NCI-H1092 (cell line): Measurements from ENCODE around the gene FAM162A.
"Not testable (repeated sequence)": the region's sequence is repeated elsewhere in the genome, so short reads cannot be mapped to it uniquely, and the experiment has no call there.

Experiments
- DNase-seq: peaks from one replicate; lab custom pipeline; 2025; lab: John Stamatoyannopoulos, UW

The FAM162A gene, protein sequence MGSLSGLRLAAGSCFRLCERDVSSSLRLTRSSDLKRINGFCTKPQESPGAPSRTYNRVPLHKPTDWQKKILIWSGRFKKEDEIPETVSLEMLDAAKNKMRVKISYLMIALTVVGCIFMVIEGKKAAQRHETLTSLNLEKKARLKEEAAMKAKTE

DNA sequence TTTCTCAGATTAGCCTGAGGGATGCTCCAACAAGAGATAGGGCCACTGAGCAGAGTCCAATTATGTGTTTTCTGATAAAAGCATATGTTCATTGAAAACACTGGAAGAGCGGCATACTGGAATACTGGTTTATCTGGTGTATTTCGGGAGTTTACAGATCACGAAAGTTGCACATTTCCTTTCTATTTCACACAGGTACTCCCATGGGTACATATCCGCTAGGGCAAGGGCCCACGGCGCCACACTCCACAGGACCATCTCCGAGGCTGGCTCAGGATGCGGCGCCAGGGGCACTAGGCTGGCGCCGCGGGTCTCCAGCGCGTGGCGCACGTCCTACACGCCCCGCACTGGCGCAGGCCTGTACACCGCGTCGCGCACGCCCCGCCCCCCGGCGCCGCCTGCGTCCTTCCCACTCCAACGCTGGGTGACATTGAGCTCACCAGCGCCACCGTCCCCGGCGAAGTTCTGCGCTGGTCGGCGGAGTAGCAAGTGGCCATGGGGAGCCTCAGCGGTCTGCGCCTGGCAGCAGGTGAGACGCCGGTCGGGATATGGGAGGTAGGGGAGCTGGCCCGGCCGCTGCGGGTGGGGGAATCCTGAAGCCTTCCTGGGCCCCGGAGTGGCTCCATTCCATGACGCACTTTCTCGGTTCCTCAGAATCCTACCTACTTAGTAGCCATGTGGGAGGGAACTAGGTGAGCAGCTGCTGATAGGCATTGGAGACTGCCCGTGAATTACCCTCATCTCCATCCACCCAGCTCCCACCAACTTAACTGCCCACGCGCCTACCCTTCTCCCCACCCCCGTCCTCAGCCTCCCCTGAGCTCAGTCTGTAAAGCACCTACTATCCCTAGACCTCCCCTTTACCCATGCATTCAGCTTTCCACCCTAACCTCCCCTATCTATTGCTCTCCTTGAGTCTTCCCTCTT lies at the start of gene FAM162A:
Gene FAM162A (plus strand): TSS at position 412 of the 927 bp plus-strand sequence. CDS start 84 bp downstream, at position 496.
- DNase-seq: peak; percentile 93

DNA sequence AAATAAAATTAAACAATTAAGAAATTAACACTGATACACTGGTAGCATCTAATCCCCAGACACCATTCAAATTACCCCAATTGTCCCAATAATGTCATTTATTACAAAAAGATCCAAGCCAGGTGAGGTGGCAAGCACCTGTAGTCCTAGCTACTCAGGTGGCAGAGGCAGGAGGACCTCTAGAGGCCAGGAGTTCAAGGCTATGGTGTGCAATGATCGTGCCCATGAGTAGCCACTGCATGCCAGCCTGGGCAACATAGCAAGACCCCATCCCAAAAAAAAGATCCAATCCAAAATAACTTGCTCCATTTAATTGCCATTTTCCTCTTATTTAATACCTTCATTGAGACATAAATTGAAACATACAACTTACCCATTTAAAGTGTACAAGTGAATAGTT lies 41.2 kb upstream of the FAM162A start:
- DNase-seq: no peak

DNA sequence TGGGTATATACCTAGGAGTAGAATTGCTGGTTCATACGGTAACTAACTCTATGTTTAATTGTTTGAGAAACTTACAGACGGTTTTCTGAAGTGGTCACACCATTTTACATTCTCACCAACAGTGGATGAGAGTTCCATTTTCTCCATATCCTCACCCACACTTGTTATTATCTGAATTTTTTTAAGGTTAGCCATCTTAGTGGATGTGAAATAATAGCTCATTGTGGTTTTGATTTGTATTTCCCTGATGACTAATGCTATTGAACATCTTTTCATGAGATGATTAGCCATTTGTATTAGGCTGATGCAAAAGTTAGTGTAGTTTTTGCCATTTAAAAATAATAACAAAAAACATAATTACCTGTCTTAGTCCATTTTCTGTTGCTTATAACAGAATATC lies 40.3 kb upstream of the FAM162A start:
- DNase-seq: no peak

DNA sequence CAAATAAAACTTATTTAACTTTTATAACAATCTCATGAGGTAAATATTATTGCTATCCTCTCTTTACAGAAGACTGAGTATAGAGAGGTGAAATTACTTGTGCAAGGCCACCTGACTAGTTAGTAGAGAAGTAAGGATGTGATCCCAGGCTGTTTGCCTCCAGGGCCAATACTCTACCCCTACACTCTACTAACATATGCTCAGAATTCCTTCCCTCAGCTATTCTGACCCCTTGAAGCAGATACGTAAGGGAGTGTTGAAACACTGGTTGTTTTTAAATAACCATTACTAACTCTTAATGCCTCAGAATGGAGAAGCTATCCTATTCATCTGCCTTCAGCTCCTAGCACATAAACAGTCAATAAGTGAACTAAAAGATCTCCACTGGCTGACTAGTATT lies 34.8 kb upstream of the FAM162A start:
- no peak for DNase-seq

DNA sequence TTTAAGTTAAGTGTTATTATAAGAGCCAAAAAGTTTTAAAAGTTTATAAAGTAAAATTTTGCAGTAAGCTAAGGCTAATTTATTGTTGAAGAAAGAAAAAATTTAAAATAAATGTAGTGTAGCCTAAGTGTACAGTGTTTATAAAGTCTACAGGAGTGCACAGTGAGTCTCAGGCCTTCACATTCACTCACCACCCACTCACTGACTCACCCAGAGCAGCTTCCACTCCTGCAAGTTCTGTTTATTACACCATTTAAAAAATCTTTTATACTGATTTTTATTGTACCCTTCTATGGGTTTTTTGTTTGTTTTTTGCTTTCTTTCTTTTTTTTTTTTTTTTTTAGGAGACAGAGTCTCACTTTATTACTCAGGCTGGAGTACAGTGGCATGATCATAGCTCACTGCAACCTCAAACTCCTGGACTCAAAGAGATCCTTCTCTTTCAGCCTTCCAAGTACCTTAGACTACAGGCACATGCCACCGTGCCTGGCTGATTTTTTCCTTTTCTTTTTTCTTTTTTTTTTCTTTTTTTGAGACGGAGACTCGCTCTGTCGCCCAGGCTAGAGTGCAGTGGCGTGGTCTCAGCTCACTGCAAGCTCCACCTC lies 33.1 kb upstream of the FAM162A start:
- DNase-seq: no peak

DNA sequence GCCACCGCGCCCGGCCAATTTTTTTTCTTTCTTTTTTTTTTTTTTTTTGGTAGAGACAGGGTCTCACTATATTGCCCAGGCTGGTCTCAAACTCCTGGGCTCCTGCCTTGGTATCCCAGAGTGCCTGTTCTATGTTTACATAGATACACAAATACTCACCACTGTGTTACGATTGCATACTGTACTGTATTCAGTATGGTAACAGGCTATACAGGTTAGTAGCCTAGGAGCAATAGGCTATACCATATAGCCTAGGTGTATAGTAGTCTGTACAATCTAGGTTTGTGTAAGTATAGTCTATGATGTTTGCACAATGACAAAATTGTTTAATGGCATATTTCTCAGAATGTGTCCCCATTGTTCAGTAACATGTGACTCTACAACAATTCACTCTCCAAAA lies 32.4 kb upstream of the FAM162A start:
- DNase-seq: no peak

DNA sequence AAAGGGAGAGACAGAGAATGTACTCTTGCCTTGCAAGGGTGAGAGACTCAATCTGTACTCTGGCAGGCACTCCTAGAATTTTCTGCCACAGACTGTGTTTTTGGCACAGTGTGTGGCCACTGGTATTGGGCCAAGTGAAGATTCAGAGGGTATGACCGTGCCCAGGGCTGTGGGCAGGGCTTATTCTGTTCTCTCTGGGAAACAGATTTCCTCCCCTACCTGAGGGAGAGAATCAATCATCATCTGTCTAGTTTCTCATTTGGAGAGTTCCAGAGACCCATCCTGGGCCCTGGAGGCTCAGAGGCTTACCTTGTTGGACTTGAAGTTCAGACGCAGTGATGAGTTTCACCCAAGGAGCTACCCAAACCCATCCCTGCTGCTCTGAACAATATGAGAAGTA lies 30.8 kb upstream of the FAM162A start:
- no peak for DNase-seq

DNA sequence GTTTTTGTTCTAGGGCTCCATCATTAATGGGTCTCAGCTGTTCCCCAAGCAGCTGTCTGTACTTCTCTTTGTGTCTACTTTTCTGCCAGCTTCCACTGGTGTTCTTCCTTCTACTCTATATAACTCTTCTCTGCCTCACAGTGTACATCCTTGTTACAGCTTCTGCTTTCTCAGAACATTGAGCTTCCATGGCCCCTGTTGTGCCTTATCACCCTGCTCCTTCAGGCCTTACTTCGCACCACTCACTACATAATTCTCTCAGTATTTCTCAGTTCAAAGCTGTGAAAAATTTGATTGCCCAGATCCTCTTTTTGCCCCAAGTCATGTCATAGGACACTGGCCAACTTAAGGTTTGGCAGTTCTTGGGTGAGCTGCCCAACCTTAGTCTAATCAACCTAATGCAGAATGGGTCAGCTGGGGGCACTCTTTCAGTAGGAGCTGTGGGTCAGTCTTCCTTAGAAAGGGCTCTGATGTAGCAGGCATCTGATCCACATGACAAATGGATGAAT lies 30.0 kb upstream of the FAM162A start:
- DNase-seq: no peak

DNA sequence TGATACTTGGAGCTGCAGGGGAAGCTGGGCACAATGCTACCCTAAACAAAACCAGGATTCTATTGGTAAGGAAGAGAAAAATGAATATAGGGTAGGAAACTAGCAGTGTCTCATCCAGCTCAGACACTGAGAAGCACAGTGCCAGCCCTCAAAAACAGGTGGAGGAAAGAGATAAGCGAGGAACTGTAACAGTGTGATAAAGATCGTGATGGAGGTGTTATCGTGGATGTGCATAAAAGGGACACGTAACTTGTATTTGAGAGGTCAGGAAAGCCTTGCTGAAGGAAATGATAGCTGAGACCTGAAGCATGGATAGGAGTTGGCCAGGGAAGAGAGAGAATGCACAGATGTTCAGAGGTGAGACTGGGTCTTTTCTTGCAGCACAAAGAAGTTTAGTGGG lies 28.4 kb upstream of the FAM162A start:
- no peak for DNase-seq

DNA sequence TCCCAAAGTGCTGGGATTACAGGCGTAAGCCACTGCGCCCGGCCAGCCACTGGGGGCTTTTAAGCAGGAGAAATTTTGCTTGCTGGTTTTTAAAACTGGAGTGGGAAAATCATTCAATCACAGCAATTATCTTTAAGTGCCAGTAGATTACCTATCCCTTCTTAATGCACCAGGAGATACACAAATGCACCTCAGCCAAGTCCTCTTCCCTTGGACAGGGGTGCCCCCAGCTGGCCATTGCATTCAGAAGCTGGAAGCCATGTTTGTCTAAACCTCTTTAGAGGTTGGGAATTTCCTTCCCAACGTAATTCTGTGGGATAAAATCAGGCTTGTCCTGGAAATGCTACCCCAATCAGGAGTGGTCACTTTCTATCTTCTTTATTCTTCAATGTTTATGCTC lies 27.6 kb upstream of the FAM162A start:
- peak; percentile 23 for DNase-seq

DNA sequence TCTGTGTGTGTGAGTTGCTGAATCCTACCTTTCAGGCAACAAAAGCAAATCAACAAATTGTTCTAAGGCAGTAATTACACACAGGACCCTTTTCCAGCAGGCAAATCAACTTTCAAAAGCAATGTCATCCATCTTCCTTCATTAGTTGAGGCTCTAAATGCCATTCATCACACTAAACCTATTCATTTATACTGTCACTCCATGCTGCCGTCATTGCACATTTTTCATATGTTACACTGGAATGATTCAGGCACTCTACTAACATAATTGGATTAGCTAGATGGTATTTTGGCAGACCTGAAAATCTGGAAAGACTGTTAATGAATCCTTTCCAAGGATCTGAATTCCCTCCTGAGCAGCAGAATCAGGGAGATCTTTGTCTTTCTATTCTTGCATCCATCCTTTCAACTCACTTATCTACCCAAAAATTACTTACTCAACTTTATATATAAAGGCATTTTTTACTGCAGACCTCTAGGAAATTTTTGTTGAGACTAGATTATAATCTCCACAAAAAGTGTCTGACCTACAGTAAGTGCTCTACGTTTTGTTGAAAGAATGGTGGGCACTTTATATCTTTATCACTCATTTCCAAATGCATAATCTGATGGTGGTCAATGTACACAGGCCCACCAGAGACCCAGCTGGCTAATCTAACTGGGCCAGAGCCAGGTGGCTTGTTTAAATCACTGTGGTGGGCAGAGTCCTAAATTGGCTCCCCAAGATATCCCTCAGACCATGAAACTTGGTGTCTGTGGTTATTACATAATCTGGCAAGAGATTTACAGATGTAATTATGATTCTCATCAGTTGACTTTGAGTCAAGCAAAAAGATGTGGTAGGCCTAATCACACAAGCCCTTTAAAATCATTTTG lies 25.9 kb upstream of the FAM162A start:
- DNase-seq: no peak

DNA sequence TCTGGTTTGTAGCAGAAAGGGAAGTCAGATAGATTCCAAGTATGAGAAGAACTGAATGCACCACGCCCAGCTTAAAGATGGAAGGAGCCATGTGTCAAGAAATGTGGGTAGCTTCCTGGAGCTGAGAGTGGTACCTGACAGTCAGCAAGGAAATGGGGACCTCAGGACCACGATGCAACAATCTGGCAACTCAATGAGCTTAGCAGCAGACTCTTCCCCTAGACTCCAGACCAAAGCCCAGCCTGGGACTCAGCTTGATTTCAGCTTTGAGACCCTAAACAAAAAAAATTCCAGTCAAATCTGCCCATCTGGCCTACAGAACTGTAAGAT lies 25.3 kb upstream of the FAM162A start:
- no peak for DNase-seq

DNA sequence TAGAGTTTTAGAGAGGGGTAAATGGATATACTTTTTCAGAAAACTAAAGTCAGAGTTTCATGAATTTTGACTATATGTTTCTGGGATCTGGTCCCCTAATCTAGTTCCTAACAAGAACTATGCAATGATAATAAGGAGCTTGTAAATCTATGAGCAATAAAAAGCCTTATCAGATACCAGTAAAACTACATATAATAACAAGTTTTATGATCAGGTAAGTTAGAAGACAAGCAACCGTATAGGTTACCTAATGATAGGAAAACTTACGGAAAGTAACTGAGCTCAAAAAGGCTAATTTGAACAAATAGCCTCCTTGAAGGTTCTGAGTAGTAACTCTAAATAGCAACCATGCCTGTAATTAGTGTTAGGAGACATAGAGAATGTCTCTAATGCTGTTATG lies 22.0 kb upstream of the FAM162A start:
- DNase-seq: no peak

DNA sequence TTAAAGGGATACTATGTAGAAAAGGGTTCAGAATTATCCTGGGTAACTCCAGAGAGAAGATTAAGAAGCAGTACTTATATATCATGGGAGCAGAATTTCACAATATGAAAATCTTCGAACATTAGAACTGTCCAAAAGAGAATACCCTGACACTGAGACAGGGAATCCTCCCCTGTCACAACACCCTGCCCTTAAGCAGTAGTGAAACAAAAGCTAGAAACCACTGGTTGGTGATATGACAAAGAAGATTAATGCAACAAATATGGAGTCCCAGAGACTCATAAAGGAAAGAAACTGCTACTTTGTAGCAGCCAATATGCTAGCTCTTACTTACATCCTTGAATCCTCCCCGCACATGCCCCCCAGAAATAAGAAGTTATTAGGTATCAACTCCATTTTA lies 19.5 kb upstream of the FAM162A start:
- DNase-seq: no peak

DNA sequence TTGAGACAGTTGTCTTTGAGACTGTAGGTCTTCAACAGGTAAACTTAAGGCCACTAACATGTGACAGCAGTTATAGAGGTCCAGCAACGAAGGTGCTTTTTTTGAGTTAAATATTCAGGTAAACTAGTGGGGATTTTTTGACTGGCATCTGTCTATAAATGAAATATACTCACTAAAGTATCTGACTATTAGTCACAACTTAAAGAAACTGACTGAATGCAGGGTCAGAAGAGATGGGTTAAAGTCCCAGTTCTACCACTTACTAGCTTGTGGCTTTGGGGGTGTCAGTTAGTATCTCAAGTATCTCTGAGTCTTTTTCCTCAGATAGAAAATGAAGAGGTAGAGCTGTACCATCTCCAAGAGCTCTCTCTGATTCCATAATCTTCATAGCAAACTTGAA lies 18.9 kb upstream of the FAM162A start:
- DNase-seq: no peak

DNA sequence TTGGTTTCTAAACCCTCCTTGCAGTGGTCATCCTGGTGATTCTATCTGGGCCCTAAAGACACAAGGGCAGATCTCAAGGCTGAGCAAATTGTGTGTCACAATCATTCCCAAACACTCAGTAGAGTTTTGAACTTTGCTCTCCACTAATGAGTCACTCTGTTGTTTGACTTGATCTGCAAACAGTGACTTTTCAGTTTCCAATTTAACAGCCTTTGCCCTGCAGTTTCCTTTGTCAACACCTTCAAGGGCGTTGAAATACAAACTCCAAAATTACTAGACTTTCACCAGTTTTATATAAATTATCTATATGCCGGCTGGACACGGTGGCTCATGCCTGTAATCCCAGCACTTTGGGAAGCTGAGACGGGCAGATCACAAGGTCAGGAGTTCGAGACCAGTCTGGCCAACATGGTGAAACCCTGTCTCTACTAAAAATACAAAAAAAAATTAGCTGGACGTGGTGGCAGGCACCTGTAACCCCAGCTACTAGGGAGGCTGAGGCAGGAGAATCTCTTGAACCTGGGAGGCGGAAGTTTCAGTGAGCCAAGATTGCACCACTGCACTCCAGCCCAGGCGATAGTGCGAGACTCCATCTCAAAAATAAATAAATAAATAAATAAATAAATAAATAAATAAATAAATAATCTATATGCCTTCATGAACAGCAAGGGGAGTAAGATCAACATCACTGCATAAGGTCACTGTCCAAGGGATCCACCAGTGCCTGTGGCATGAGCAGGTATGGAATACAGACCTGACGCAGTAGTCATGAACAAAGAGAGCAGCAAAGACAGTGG lies 18.2 kb upstream of the FAM162A start:
- DNase-seq: not testable (repeated sequence)

DNA sequence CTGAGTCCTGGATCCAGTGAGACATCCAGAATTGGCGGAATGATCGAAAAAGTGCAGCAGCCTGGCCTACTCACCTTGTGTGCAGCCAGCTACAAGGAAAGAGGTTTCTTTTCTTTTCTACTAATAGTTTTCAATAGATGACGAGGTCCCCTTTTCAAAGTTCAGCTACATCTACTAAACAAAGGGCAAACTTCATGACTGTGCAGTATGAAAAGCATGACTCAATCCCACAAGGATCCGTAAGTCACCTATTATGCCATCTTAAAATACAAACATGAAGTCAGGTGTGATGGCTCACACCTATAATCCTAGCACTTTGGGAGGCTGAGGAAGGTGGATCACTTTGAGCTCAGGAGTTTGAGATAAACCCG lies 17.6 kb upstream of the FAM162A start:
- no peak for DNase-seq

DNA sequence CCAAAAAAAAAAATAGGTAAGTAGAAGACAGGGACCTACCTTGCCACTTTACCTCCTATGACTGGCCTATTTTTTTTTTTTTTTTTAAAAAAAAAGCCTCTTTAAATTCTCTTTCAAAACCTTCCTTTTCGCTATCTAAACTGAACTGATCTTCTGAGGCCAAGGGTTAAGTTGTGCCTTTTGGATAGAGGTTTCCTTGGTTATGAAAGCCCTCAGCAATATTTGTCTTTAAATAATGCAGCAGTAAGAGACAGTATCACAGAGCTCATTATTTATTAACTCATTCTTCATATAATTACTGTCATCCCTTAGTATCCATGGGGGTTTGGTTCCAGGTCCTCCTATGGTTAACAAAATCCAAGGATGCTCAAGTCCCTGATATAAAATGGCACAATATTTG lies 9.9 kb upstream of the FAM162A start:
- no peak for DNase-seq

DNA sequence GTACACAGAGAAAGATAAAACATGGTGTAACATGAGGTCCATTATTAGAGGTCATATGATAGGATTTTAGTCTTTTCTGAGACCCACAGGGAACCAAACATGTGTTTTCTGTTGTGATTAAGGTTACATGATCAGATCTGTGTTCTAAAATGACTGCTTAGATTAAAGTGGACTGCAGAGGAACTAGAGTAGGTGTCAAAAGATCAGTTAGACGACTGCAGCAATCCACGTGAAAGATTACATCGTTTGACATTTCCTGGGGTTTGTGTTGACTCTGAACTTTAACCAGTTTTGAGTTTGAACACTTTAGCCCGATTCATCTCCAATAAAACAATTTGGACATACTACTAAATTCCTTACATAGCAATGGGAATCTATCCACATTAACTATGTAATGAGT lies 6.0 kb upstream of the FAM162A start:
- DNase-seq: no peak

DNA sequence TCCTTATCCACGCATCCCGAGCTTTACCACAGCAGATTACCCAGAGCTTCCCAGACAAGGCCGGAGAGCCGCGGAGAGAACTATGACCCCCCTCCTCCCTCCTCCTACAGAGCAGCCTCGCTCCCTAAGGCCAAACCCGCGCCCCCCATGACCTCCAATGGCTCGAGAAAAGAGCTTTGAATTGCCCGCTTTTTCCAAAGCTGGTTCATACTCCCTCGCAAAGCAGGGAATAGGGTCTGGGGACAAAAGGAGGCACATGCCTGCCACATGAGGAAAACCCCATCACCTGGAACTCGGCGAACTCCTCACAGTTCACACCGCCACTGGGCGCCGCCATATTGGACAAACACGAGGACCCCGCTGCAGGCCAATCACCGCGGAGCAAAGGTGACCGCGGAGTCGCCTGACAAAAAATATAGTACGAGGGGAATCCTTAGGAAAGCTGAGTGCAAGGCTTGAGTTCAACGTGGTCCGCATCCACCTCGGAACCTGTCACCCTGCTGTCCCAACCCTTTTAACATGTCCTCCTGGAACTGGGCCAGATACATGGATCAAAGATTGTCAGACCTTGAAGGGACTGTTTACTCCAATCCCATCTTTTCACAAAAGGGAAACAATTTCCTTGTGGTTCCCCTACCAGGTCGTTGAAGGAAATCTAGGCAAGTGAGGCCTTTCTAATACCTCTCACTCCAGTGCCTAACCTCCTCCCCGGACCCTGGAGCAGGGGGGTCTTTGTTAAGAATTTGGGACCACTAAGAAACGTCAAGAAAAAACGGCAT lies 905 bp upstream of the FAM162A start, which contains the start of gene MIX23:
Gene MIX23 (minus strand): TSS at position 344 of the 779 bp plus-strand sequence. CDS start 7 bp downstream, at position 337.
- DNase-seq: peak; percentile 85
